ENCODE data around the gene NEURL1.

DNA sequence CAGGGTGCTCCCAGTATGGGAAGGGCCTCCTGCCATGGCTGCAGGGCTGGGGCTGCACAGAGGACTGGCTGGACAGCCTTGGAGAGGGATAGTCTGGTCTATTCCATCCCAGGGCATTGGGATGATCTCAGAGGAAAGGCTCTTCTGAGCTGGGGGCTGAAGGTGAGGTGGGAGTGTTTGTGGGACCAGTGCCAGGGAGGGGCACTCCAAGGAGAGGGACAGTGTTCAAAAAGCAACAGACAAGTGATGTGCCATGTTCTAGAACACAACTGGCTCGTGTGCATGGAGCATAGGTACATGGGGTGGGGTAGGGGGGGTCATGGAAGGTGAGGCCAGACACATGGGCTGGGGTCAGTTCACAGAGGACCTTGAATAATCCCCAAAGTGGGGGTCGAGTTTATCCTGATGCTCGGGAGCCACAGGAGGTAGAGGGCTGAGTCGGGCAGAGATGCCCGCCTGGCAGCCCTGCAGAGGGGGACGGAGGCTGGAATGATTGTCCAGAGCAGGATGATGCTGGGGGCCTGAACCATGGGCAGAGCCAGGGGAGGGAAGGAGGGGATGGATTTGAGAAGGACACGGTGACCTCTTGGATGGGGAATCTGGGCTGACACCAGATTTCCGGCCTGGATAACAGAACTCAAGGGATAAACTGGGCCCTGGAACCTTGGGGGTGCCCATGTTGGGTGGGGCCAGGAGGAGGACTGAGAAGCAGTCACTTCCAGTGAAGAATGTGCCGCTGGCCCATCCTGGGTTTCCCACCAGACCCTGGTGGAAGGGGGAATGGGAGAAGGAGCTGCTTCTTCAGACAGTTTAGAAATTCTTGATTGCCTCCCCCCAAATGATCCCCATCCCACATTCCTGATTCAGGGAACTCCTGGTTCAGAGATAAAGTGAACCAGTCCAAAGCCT, 50.4 kb downstream of the NEURL1 start:
- TF ChIP-seq, protein P1, sequence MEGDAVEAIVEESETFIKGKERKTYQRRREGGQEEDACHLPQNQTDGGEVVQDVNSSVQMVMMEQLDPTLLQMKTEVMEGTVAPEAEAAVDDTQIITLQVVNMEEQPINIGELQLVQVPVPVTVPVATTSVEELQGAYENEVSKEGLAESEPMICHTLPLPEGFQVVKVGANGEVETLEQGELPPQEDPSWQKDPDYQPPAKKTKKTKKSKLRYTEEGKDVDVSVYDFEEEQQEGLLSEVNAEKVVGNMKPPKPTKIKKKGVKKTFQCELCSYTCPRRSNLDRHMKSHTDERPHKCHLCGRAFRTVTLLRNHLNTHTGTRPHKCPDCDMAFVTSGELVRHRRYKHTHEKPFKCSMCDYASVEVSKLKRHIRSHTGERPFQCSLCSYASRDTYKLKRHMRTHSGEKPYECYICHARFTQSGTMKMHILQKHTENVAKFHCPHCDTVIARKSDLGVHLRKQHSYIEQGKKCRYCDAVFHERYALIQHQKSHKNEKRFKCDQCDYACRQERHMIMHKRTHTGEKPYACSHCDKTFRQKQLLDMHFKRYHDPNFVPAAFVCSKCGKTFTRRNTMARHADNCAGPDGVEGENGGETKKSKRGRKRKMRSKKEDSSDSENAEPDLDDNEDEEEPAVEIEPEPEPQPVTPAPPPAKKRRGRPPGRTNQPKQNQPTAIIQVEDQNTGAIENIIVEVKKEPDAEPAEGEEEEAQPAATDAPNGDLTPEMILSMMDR (conservative IDR thresholded peaks at IDR 0.05; ENCODE audit: low read depth, low read length), result no peak
- TF ChIP-seq EZH2 (IDR thresholded peaks at IDR 0.05; ENCODE audit: low read length, unreplicated experiment), result no peak

Measured in PC-3 (cell line).